Retinal pigment epithelial cell (primary cell): ENCODE measurements around the gene PRRT1B.

Experiments
- DNase-seq: peaks from one replicate; pipeline ENCODE4 v3.0.0-alpha.2; 2010; ENCODE audit warnings: low read depth
- H3K4me3 ChIP-seq: 2 replicates; pipeline ENCODE4 v1.5.1; 2011; ENCODE audit warnings: mild to moderate bottlenecking, low read length, control low read depth, moderate library complexity
- CTCF ChIP-seq: conservative IDR thresholded peaks from 2 replicates; pipeline ENCODE4 v1.5.1; 2011; ENCODE audit warnings: low read depth, low read length, control low read depth, inconsistent platforms

Gene PRRT1B

GRCh38 chr9:131522257-131523085 lies 22.9 kb upstream of the PRRT1B start:
- no peak for TF ChIP-seq CTCF
- H3K4me3 ChIP-seq: no peak overlapping the region
- DNase-seq: no peak

- H3K4me3 ChIP-seq: no peak overlapping the region
- no peak for DNase-seq
- no peak for TF ChIP-seq CTCF
Observed at GRCh38 chr9:131523086-131523388, 22.3 kb upstream of the PRRT1B start.

- no peak overlapping the region for H3K4me3 ChIP-seq
- no peak for TF ChIP-seq CTCF
Observed at GRCh38 chr9:131523451-131524435, 21.6 kb upstream of the PRRT1B start.

GRCh38 chr9:131524665-131525315 lies 20.5 kb upstream of the PRRT1B start:
- DNase-seq: no peak
- no peak for TF ChIP-seq CTCF
- no peak overlapping the region for H3K4me3 ChIP-seq

More at GRCh38 chr9:131523451-131524435, 21.6 kb upstream of the PRRT1B start:
- DNase-seq: no peak

- no peak for DNase-seq
- no peak for TF ChIP-seq CTCF
- no peak overlapping the region for H3K4me3 ChIP-seq
Observed at GRCh38 chr9:131525643-131526565, 19.4 kb upstream of the PRRT1B start.

GRCh38 chr9:131528186-131528585 lies 17.1 kb upstream of the PRRT1B start:
- no peak overlapping the region for H3K4me3 ChIP-seq
- no peak for TF ChIP-seq CTCF
- no peak for DNase-seq
